Thymus (tissue), 11 donors: ENCODE measurements around the gene CACNA2D2. TPM values are rescaled to one million over a fixed set of nuclear protein-coding genes. Genes with fewer than 3 reads are reported as not detected.

ENCODE experiments used
- DNase-seq, 9 donors: peaks; one replicate each; pipeline ENCODE4 v3.0.0-alpha.2; 2013; ENCODE audit warnings: low spot score in 9 of 9, low read depth in 6 of 9, missing footprints in 1 of 9
- H3K27ac ChIP-seq, 2 donors: one replicate each; pipeline ENCODE4 v1.5.1; 2013; ENCODE audit warnings: control low read depth in 1 of 2, low read depth in 1 of 2, low read length in 1 of 2, mild to moderate bottlenecking in 1 of 2, moderate library complexity in 1 of 2
- H3K27me3 ChIP-seq, 2 donors: one replicate each; pipeline ENCODE4 v1.5.1; 2013; ENCODE audit warnings: low read length in 1 of 2; ENCODE audit not compliant: control insufficient read depth in 2 of 2, insufficient read depth in 1 of 2
- H3K36me3 ChIP-seq, 2 donors: one replicate each; pipeline ENCODE4 v1.5.1; 2013; ENCODE audit warnings: low read length in 1 of 2, mild to moderate bottlenecking in 1 of 2, moderate library complexity in 1 of 2; ENCODE audit not compliant: control insufficient read depth in 2 of 2, insufficient read depth in 2 of 2
- H3K4me1 ChIP-seq, 2 donors: one replicate each; pipeline ENCODE4 v1.5.1; 2013; ENCODE audit warnings: low read length in 2 of 2; ENCODE audit not compliant: control insufficient read depth in 2 of 2, insufficient read depth in 2 of 2
- H3K4me3 ChIP-seq, 2 donors: one replicate each; pipeline ENCODE4 v1.5.1; 2013; ENCODE audit warnings: low read length in 2 of 2, control low read depth in 1 of 2, mild to moderate bottlenecking in 1 of 2
- H3K9me3 ChIP-seq, 2 donors: one replicate each; pipeline ENCODE4 v1.5.1; 2013; ENCODE audit warnings: low read length in 1 of 2, mild to moderate bottlenecking in 1 of 2; ENCODE audit not compliant: control insufficient read depth in 2 of 2, insufficient read depth in 1 of 2
- WGBS: extraction: QIAGEN DNeasy Blood & Tissue Kit; methylation state at CpG from one replicate; pipeline ENCODE4 v1.1.7; 2013; 5-methylcytosine and 5-hydroxymethylcytosine counted together
- polyA plus RNA-seq: library from polyadenylated mRNA; stranded (reverse); fragments of 200-250 nt; gene quantifications from one replicate; pipeline ENCODE4 v1.2.3, GENCODE V29; 2013
- total RNA-seq: library from RNA; stranded (reverse); fragments of 120-200 nt; gene quantifications from one replicate; pipeline ENCODE4 v1.2.4, GENCODE V29; 2013
- donor health status: healthy.

The CACNA2D2 gene
- total and polyA plus RNA-seq, 2 donors: 0.57 to 1.5 TPM

DNA sequence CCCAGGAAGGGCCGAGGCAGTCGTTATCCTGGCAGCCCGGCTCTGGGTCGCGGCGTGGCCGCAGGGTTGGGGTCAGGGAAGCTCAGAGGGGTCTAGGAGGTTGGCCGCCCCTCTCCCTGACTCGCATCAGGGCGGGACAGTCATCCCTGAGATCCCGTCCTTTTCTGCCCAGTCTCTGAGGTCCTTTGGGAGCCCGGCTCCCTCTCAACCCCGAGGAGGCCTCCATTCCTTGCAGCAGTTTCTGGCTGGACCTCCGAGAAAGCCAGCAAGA is 181.4 kb downstream of the CACNA2D2 start:
- peaks cover 9 to 33% of the 10 kb centered on the region in 2 donors for H3K4me1 ChIP-seq
- H3K36me3 ChIP-seq: peaks cover 18 to 20% of the 10 kb centered on the region in 2 donors
- no peak overlapping the region for H3K27ac ChIP-seq
- no peaks in the 10 kb centered on the region for H3K9me3 ChIP-seq
- peak overlapping the region; percentile 71 to 75 for H3K4me3 ChIP-seq
- DNase-seq: no peak
- 56% methylated on average over 14 of the region's 14 CpGs for WGBS
- H3K27me3 ChIP-seq: no peaks in the 10 kb centered on the region

DNA sequence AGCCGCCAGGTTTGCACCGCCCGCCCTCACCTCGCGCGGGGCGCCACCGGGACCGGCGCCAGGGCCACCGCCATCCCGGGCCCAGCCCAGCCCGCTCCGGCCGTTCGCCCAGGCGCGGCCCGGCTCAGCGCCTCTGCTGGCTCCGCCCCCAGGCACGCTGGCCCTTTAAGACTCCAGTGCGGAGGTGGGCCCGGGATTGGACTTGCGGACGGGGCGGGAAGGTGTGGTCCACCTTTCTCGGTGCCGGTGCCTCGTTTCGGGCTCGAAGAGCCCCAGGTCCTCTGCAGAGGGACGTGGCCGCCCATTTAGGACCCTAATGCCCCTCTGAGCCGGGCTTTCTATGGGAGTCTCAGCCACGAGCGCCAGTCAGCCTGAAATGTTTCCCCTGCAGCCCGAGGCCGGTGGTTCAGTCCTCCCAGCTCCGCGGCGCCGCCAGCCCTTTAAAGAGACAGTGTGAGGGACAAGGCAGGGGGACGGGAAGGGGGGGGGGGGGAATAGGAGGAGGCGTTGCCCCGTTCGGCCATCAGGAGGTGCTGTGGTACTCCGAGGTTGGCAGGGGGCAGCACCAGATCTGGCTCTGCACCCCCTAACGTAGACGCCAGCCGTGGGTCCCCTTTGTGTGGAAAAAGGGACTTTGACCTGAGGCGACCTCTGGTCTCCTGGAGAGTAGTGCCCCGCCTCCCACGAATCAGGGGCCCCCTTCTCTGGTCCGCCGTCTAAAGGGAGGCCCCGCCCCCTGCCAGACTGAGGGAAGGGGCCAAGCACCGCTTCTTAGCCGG is 181.9 kb downstream of the CACNA2D2 start:
- peaks cover 18 to 20% of the 10 kb centered on the region in 2 donors for H3K36me3 ChIP-seq
- H3K27ac ChIP-seq: peak overlapping the region; percentile 44 to 80
- WGBS: 2% methylated on average over 59 of the region's 59 CpGs
- peak overlapping the region; percentile 71 to 75 for H3K4me3 ChIP-seq
- H3K9me3 ChIP-seq: no peaks in the 10 kb centered on the region
- DNase-seq: peak in 7 of 9 donors; percentile 76 to 93 (median 81)
- peaks cover 8 to 30% of the 10 kb centered on the region in 2 donors for H3K4me1 ChIP-seq
- no peaks in the 10 kb centered on the region for H3K27me3 ChIP-seq

DNA sequence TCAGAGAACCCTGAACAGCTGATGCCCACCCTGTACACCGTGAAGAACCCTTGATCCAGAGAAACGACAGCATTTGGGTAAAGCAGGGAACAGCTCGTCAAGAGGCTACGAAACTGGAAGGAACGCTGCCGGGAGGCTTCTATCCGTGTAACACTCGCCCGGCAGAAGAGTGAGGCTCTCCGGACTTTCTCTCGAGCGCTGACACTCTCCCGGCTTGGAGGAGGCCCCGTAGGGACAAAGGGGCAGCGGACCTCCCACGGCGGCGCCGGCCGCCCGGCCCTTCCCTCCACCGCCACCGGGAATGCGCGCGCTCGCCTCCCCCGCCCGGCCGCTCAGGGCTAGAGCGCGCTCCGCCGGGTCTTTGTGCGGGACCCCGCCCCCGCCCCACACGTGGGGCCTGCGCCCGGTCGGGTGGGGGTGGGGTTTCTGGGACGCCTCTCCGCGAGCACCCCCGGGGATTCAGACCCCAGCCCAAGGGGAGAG is 182.5 kb downstream of the CACNA2D2 start:
- Histone ChIP-seq H3K9me3 (no peaks in the 10 kb centered on the region), H3K27me3 (no peaks in the 10 kb centered on the region), H3K4me3 (peak overlapping the region; percentile 71 to 75), H3K4me1 (peaks cover 8 to 30% of the 10 kb centered on the region in 2 donors), H3K27ac (peak overlapping the region in 1 of 2 donors; percentile 44), H3K36me3 (peaks cover 13 to 14% of the 10 kb centered on the region in 2 donors)
- WGBS: under 1% methylated on average over 45 of the region's 45 CpGs
- peak in 6 of 9 donors; percentile 67 to 86 (median 78) for DNase-seq

DNA sequence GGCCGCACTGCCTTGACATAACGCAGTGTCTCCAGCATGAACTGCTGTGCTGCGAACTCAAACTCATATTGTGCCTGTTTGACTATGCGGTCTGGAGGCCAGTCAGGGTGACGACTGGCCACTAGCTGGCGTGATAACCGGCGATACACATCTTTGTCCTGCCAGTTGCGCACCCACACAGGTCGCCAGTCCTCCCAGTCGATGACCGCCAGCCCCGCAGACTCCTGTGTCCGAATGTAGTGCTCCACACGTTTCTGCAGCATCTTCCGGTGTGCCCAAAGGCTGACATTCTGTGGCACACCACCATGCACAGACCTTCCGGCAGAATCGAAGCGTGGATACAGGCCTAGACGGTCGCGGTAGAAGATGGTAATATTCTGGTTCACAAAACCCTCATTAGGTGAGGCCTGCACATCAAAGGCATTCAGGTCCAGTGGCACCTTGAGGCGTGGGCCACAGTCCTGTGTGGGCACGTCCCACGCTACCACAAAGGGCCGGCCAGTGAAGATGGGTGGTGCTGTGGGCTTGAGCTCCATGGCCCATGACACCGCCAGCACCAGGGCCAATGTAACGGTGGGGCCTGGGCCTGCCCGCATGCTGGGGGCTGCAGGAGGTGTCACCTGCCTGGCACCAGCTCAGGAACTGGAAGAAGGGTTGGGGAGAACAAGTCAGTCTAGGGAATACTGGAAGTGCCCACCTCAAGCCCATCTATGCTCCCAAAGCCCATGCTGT is 183.4 kb downstream of the CACNA2D2 start:
- DNase-seq: no peak
- Histone ChIP-seq H3K36me3 (peaks cover 5 to 7% of the 10 kb centered on the region in 2 donors), H3K27me3 (no peaks in the 10 kb centered on the region), H3K4me3 (peak overlapping the region; percentile 71 to 75), H3K4me1 (peaks cover 8 to 30% of the 10 kb centered on the region in 2 donors), H3K27ac (no peak overlapping the region), H3K9me3 (no peaks in the 10 kb centered on the region)
- WGBS: 98% methylated on average over 29 of the region's 29 CpGs

DNA sequence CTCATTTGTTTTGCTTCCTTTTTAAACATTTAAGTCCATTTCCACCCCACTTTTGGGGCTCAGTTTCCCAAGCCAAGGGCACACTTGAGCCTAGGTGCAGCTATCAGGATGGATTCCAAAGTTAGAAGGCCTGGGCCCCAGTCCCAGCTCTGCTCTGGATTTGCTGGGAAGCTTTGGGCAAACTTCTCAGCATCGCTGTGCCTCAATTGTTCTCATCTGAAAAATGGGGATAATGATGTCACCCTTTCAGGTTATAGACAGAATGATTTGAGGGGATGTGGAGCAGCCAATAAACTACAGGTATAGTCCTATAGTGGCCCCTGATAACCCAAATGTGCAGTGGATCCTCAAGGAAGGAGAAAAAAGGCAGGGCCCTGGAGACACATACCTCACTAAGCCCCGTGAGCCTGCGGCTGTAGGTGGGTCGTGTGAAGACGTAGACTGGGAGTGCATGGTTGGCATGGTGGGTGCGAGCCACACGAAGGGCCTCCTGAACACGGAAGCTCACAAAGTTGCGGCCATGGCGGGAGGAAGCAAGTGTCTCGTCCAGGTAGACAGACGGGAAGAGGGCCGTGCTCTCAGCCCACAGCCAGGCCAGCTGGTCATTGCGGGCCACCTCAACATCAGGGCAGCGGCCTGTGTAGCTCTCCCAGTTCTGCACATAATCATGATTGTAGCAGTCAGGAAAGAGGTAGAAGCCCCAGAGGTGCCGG is 184.1 kb downstream of the CACNA2D2 start:
- Histone ChIP-seq H3K27ac (no peak overlapping the region), H3K4me3 (no peak overlapping the region), H3K9me3 (no peaks in the 10 kb centered on the region), H3K27me3 (no peaks in the 10 kb centered on the region), H3K36me3 (peaks cover 4 to 6% of the 10 kb centered on the region in 2 donors), H3K4me1 (peaks cover 8 to 29% of the 10 kb centered on the region in 2 donors)
- no peak for DNase-seq
- WGBS: 97% methylated on average over 16 of the region's 16 CpGs

DNA sequence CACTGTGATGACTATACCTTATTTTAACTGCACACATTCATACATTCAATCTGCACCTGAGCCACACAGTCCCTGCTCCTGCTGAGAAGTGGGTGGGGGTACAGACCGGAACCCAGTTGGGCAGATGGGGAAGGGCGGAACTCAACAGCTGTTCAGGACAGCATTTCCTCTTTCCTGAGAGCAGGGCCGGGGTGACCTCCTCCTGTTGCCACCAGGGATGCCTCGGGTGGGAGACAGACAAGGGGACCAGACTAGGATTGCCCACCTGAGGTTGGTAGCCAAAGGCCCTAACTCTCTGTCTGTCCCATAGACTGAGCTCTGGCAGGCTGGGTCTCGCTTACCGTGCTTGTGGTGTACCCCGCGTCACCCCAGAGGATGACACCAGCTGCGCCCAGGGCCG is 184.8 kb downstream of the CACNA2D2 start:
- Histone ChIP-seq H3K27me3 (no peaks in the 10 kb centered on the region), H3K9me3 (no peaks in the 10 kb centered on the region), H3K36me3 (peaks cover 0 to 3% of the 10 kb centered on the region in 2 donors), H3K4me1 (peaks cover 8 to 26% of the 10 kb centered on the region in 2 donors), H3K4me3 (no peak overlapping the region), H3K27ac (no peak overlapping the region)
- no peak for DNase-seq
- 81% methylated on average over 10 of the region's 10 CpGs for WGBS

DNA sequence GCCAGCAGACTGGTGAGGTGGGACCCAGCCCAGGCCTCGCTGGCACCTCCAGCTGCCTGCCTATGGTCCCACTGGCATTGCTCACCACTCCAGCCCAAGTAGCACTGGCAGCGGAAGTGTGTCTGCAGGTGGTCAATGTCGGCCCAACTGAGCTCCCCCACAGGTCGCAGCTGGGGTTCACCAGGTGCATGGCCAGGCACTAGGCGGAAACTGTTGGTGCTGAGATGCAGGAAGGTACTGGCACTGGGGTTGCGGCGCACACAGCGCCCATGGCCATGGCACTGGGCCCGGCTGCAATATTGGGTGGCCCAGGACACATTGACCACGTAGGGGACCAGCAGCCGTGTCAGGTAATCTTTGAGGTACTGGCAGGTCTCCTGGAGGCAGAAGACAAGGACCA is 185.3 kb downstream of the CACNA2D2 start:
- no peaks in the 10 kb centered on the region for H3K9me3 ChIP-seq
- H3K4me1 ChIP-seq: peaks cover 8 to 26% of the 10 kb centered on the region in 2 donors
- no peaks in the 10 kb centered on the region for H3K27me3 ChIP-seq
- no peak overlapping the region for H3K27ac ChIP-seq
- H3K4me3 ChIP-seq: no peak overlapping the region
- DNase-seq: no peak
- H3K36me3 ChIP-seq: peaks cover 0 to 3% of the 10 kb centered on the region in 2 donors
- 93% methylated on average over 11 of the region's 11 CpGs for WGBS

DNA sequence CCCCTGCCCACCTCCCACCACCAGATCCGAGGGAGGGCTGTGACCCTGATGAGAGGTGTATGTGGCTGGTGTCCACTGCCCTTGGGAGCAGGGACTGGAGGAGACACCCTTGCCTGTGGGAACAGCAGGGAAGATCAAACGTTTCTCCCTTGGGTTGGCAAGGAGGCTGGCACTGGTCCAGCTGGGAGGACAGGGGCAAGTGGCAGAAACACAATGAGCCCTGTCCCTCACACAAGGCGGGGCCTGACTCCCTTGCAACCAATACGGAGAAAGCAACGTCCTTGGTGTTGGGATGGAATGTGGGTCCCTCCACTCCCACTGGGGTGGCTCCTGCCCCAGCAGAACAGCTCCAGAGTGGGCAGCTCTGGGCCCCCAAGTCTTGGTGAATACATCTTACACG is 186.1 kb downstream of the CACNA2D2 start:
- Histone ChIP-seq H3K27me3 (no peaks in the 10 kb centered on the region), H3K4me1 (peaks cover 8 to 24% of the 10 kb centered on the region in 2 donors), H3K36me3 (peaks cover 0 to 3% of the 10 kb centered on the region in 2 donors), H3K27ac (peak overlapping the region in 1 of 2 donors; percentile 25), H3K4me3 (no peak overlapping the region), H3K9me3 (no peaks in the 10 kb centered on the region)
- 90% methylated on average over 6 of the region's 6 CpGs for WGBS
- DNase-seq: no peak
